ENCODE data around the gene FAM50A. TPM values are rescaled to one million over a fixed set of nuclear protein-coding genes. Genes with fewer than 3 reads are reported as not detected.

FAM50A gene
- total and polyA plus RNA-seq, 3 experiments from 2014 or later, result 59.6 to 81.3 (median 79.5) TPM

GRCh38 chrX:154463611-154464220 lies 19.8 kb downstream of the FAM50A start:
- Mint-ChIP-seq H3K27ac (no peak overlapping the region), H3K4me1 (peaks cover 9 to 30% (median 15%) of the 10 kb centered on the region in 3 donors), H3K36me3 (peaks cover 0 to 45% (median 2%) of the 10 kb centered on the region in 3 donors), H3K4me3 (no peak overlapping the region), H3K27me3 (no peaks in the 10 kb centered on the region), H3K9me3 (no peaks in the 10 kb centered on the region)
- H3K9me3 ChIP-seq (ENCODE audit: low read length), result no peaks in the 10 kb centered on the region
- ChIA-PET POLR2A (no interaction called here), CTCF (interaction anchor here (1.0 kb wide), 1 partner anchor 13 kb away, joined by 3 read pairs; no protein-coding TSS in a partner anchor)
- H3K4me3 ChIP-seq (ENCODE audit: low read length), result no peak overlapping the region
- H3K27me3 ChIP-seq (ENCODE audit: insufficient read depth, low read length, poor library complexity, severe bottlenecking), result no peaks in the 10 kb centered on the region
- H3K36me3 ChIP-seq (ENCODE audit: insufficient read depth, low read length), result no peaks in the 10 kb centered on the region
- H3K27ac ChIP-seq (ENCODE audit: low read depth, low read length), result no peak overlapping the region
- no peak for DNase-seq
- H3K4me1 ChIP-seq (ENCODE audit: insufficient read depth, low read length), result peaks cover 5% of the 10 kb centered on the region

- no peaks in the 10 kb centered on the region for H3K36me3 ChIP-seq (ENCODE audit: insufficient read depth, low read length)
- Mint-ChIP-seq H3K4me3 (peak overlapping the region in 1 of 7 donors; percentile 44), H3K27ac (peak overlapping the region in 1 of 8 donors; percentile 81), H3K4me1 (peaks cover 9 to 20% (median 11%) of the 10 kb centered on the region in 3 donors), H3K27me3 (no peaks in the 10 kb centered on the region), H3K36me3 (peaks cover 0 to 52% (median 2%) of the 10 kb centered on the region in 3 donors), H3K9me3 (no peaks in the 10 kb centered on the region)
- ChIA-PET CTCF (no interaction called here), POLR2A (no interaction called here)
- no peaks in the 10 kb centered on the region for H3K9me3 ChIP-seq (ENCODE audit: low read length)
- no peak overlapping the region for H3K27ac ChIP-seq (ENCODE audit: low read depth, low read length)
- H3K4me1 ChIP-seq (ENCODE audit: insufficient read depth, low read length), result no peaks in the 10 kb centered on the region
- DNase-seq, result no peak
- no peak overlapping the region for H3K4me3 ChIP-seq (ENCODE audit: low read length)
- no peaks in the 10 kb centered on the region for H3K27me3 ChIP-seq (ENCODE audit: insufficient read depth, low read length, poor library complexity, severe bottlenecking)
These were observed 20.9 kb downstream of the FAM50A start for GRCh38 chrX:154464806-154465365.

DNA sequence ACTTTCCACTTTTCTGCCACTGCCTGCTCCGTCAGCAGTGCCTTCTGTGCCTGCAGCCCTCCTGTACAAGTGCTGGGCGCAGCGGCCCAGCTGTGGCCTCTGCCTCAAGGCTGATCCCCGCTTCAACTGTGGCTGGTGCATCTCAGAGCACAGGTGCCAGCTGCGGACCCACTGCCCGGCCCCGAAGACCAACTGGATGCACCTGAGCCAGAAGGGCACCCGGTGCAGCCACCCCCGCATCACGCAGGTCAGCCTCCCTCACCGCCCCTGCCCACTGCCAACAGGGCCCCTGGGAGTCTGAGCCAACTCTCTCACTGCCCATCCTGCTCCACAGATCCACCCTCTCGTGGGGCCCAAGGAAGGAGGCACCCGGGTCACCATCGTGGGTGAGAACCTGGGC lies 21.7 kb downstream of the FAM50A start:
- H3K27ac ChIP-seq (ENCODE audit: low read depth, low read length), result no peak overlapping the region
- H3K4me1 ChIP-seq (ENCODE audit: insufficient read depth, low read length), result no peaks in the 10 kb centered on the region
- H3K36me3 ChIP-seq (ENCODE audit: insufficient read depth, low read length), result no peaks in the 10 kb centered on the region
- peak overlapping the region in 2 of 8 donors; percentile 65 to 81 for H3K27ac Mint-ChIP-seq
- H3K9me3 ChIP-seq (ENCODE audit: low read length), result no peaks in the 10 kb centered on the region
- peaks cover 9 to 14% (median 9%) of the 10 kb centered on the region in 3 donors for H3K4me1 Mint-ChIP-seq
- DNase-seq, result no peak
- H3K36me3 Mint-ChIP-seq, result peaks cover 0 to 60% (median 2%) of the 10 kb centered on the region in 3 donors
- no peaks in the 10 kb centered on the region for H3K27me3 Mint-ChIP-seq
- POLR2A ChIA-PET, result no interaction called here
- no peak overlapping the region for H3K4me3 ChIP-seq (ENCODE audit: low read length)
- H3K4me3 Mint-ChIP-seq, result no peak overlapping the region
- no peaks in the 10 kb centered on the region for H3K9me3 Mint-ChIP-seq
- H3K27me3 ChIP-seq (ENCODE audit: insufficient read depth, low read length, poor library complexity, severe bottlenecking), result no peaks in the 10 kb centered on the region
- CTCF ChIA-PET, result no interaction called here

GRCh38 chrX:154466036-154466435 lies 22.1 kb downstream of the FAM50A start:
- no peak overlapping the region for H3K27ac ChIP-seq (ENCODE audit: low read depth, low read length)
- Mint-ChIP-seq H3K36me3 (peaks cover 0 to 62% (median under 1%) of the 10 kb centered on the region in 3 donors), H3K9me3 (no peaks in the 10 kb centered on the region), H3K4me3 (no peak overlapping the region), H3K27me3 (no peaks in the 10 kb centered on the region), H3K4me1 (peaks cover 7 to 11% (median 9%) of the 10 kb centered on the region in 3 donors), H3K27ac (no peak overlapping the region)
- H3K9me3 ChIP-seq (ENCODE audit: low read length), result no peaks in the 10 kb centered on the region
- no peaks in the 10 kb centered on the region for H3K36me3 ChIP-seq (ENCODE audit: insufficient read depth, low read length)
- H3K4me1 ChIP-seq (ENCODE audit: insufficient read depth, low read length), result no peaks in the 10 kb centered on the region
- no peak for DNase-seq
- ChIA-PET POLR2A (no interaction called here), CTCF (no interaction called here)
- no peaks in the 10 kb centered on the region for H3K27me3 ChIP-seq (ENCODE audit: insufficient read depth, low read length, poor library complexity, severe bottlenecking)
- no peak overlapping the region for H3K4me3 ChIP-seq (ENCODE audit: low read length)

DNA sequence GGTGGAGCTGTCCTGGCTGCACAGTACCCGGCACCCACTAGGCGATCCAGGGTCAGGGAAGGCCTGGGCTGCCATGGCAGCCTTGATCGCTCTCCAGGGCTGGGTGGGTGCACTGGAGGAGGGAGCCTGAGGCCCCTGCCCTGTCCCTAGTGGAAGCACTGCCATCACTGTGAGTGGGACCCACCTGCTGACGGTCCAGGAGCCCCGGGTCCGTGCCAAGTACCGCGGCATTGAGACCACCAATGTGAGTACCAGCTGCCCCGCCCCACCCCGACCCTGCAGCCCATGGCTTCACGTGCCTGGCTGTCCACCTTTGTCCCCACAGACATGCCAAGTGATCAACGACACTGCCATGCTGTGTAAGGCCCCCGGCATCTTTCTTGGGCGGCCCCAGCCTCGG lies 23.0 kb downstream of the FAM50A start:
- Mint-ChIP-seq H3K9me3 (no peaks in the 10 kb centered on the region), H3K27me3 (no peaks in the 10 kb centered on the region), H3K27ac (no peak overlapping the region), H3K4me3 (no peak overlapping the region), H3K36me3 (peaks cover 0 to 63% (median 0%) of the 10 kb centered on the region in 3 donors), H3K4me1 (peaks cover under 1 to 4% (median 4%) of the 10 kb centered on the region in 3 donors)
- POLR2A ChIA-PET, result no interaction called here
- H3K27ac ChIP-seq (ENCODE audit: low read depth, low read length), result no peak overlapping the region
- H3K4me3 ChIP-seq (ENCODE audit: low read length), result no peak overlapping the region
- no peaks in the 10 kb centered on the region for H3K4me1 ChIP-seq (ENCODE audit: insufficient read depth, low read length)
- H3K36me3 ChIP-seq (ENCODE audit: insufficient read depth, low read length), result no peaks in the 10 kb centered on the region
- CTCF ChIA-PET, result no interaction called here
- H3K27me3 ChIP-seq (ENCODE audit: insufficient read depth, low read length, poor library complexity, severe bottlenecking), result no peaks in the 10 kb centered on the region
- DNase-seq, result no peak
- no peaks in the 10 kb centered on the region for H3K9me3 ChIP-seq (ENCODE audit: low read length)

- H3K4me1 ChIP-seq (ENCODE audit: insufficient read depth, low read length), result no peaks in the 10 kb centered on the region
- H3K27me3 ChIP-seq (ENCODE audit: insufficient read depth, low read length, poor library complexity, severe bottlenecking), result no peaks in the 10 kb centered on the region
- POLR2A ChIA-PET, result interaction anchor here (1.0 to 1.5 kb wide), 2 partner anchors 8 to 11 kb away, joined by 3 read pairs; no protein-coding TSS in a partner anchor
- CTCF ChIA-PET, result no interaction called here
- peaks cover 0 to 65% (median 0%) of the 10 kb centered on the region in 3 donors for H3K36me3 Mint-ChIP-seq
- DNase-seq, result no peak
- no peak overlapping the region for H3K27ac Mint-ChIP-seq
- H3K27ac ChIP-seq (ENCODE audit: low read depth, low read length), result no peak overlapping the region
- no peaks in the 10 kb centered on the region for H3K27me3 Mint-ChIP-seq
- H3K4me3 ChIP-seq (ENCODE audit: low read length), result no peak overlapping the region
- H3K4me3 Mint-ChIP-seq, result no peak overlapping the region
- H3K9me3 Mint-ChIP-seq, result no peaks in the 10 kb centered on the region
- H3K4me1 Mint-ChIP-seq, result peaks cover 0 to 4% (median 4%) of the 10 kb centered on the region in 3 donors
- H3K9me3 ChIP-seq (ENCODE audit: low read length), result no peaks in the 10 kb centered on the region
- H3K36me3 ChIP-seq (ENCODE audit: insufficient read depth, low read length), result no peaks in the 10 kb centered on the region
These were observed 23.6 kb downstream of the FAM50A start for GRCh38 chrX:154467556-154467955.

GRCh38 chrX:154468217-154468616 lies 24.3 kb downstream of the FAM50A start:
- Histone ChIP-seq H3K27me3 (ENCODE audit: insufficient read depth, low read length, poor library complexity, severe bottlenecking) (no peaks in the 10 kb centered on the region), H3K4me1 (ENCODE audit: insufficient read depth, low read length) (no peaks in the 10 kb centered on the region), H3K27ac (ENCODE audit: low read depth, low read length) (no peak overlapping the region), H3K4me3 (ENCODE audit: low read length) (no peak overlapping the region), H3K36me3 (ENCODE audit: insufficient read depth, low read length) (no peaks in the 10 kb centered on the region), H3K9me3 (ENCODE audit: low read length) (no peaks in the 10 kb centered on the region)
- Mint-ChIP-seq H3K4me1 (no peaks in the 10 kb centered on the region), H3K27ac (peak overlapping the region in 1 of 8 donors; percentile 41), H3K4me3 (no peak overlapping the region), H3K36me3 (peaks cover 0 to 61% (median 0%) of the 10 kb centered on the region in 3 donors), H3K27me3 (peaks cover 0 to 3% of the 10 kb centered on the region in 2 donors), H3K9me3 (no peaks in the 10 kb centered on the region)
- POLR2A ChIA-PET, result interaction anchor here (1.0 to 1.5 kb wide), 2 partner anchors 9 to 10 kb away, joined by 3 read pairs; no protein-coding TSS in a partner anchor
- DNase-seq, result no peak
- CTCF ChIA-PET, result no interaction called here

DNA sequence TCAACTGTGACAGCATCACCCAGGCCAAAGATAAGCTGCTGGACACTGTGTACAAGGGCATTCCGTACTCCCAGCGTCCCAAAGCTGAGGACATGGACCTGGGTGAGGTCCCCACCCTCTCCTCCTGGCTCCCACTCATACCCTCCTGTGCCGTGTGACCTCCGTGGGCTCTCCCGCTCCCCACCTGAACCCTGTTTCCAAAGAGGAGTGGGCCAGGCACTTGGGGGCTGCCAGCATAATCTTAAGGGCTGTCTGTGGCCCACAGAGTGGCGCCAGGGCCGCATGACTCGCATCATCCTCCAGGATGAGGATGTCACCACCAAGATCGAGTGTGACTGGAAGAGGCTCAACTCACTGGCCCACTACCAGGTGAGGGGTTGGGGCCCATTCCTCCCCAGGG lies 25.2 kb downstream of the FAM50A start:
- H3K9me3 ChIP-seq (ENCODE audit: low read length), result no peaks in the 10 kb centered on the region
- H3K27me3 ChIP-seq (ENCODE audit: insufficient read depth, low read length, poor library complexity, severe bottlenecking), result no peaks in the 10 kb centered on the region
- H3K4me1 ChIP-seq (ENCODE audit: insufficient read depth, low read length), result no peaks in the 10 kb centered on the region
- H3K4me3 ChIP-seq (ENCODE audit: low read length), result no peak overlapping the region
- ChIA-PET CTCF (no interaction called here), POLR2A (interaction anchor here (1.5 kb wide), 1 partner anchor 9 kb away, joined by 3 read pairs; no protein-coding TSS in a partner anchor)
- H3K27ac Mint-ChIP-seq, result peak overlapping the region in 1 of 8 donors; percentile 66
- H3K27me3 Mint-ChIP-seq, result peaks cover 0 to 3% of the 10 kb centered on the region in 2 donors
- H3K4me1 Mint-ChIP-seq, result no peaks in the 10 kb centered on the region
- H3K9me3 Mint-ChIP-seq, result no peaks in the 10 kb centered on the region
- no peak overlapping the region for H3K27ac ChIP-seq (ENCODE audit: low read depth, low read length)
- H3K36me3 Mint-ChIP-seq, result peaks cover 0 to 67% (median 0%) of the 10 kb centered on the region in 3 donors
- DNase-seq, result no peak
- H3K36me3 ChIP-seq (ENCODE audit: insufficient read depth, low read length), result no peaks in the 10 kb centered on the region
- H3K4me3 Mint-ChIP-seq, result no peak overlapping the region
